PC-3 (cell line): ENCODE measurements around the gene PDZD2. TPM values are rescaled to one million over a fixed set of nuclear protein-coding genes. Genes with fewer than 3 reads are reported as not detected.

Experiments
- ATAC-seq: fragments of 200-7000 bp; cut with Tn5 transposase; 2 replicates; pipeline ENCODE4 v1.9.1; 2020; ENCODE audit warnings: mild to moderate bottlenecking, moderate library complexity
- BruUV-seq: library from RNA; stranded (reverse); fragments of 400-500 nt; replicated peaks from 2 replicates; lab custom pipeline; 2021; lab: Mats Ljungman, UMichigan
- CTCF ChIA-PET: fragments of 300-600 bp; sonication (Branson Sonifier 250); formaldehyde crosslinking; loops from one replicate; lab custom pipeline; 2022; ENCODE audit warnings: antibody characterized with exemption; lab: Charles Lee
- POLR2A ChIA-PET: fragments of 300-600 bp; sonication (Branson Sonifier 250); formaldehyde crosslinking; loops from one replicate; lab custom pipeline; 2022; ENCODE audit warnings: antibody characterized with exemption; ENCODE audit not compliant: unreplicated experiment; lab: Charles Lee
- DNase-seq: peaks from one replicate; pipeline ENCODE4 v3.0.0-alpha.2; 2015
- H2AFZ ChIP-seq: fragments of 300-600 bp; sonication (generic); 2 replicates; pipeline ENCODE4 v1.6.0; 2016; ENCODE audit warnings: antibody characterized with exemption, low read length
- H3F3A ChIP-seq: fragments of 300-600 bp; sonication (generic); one replicate; pipeline ENCODE4 v1.6.0; 2017; ENCODE audit warnings: antibody characterized with exemption, low read length, control low read depth, mild to moderate bottlenecking; ENCODE audit not compliant: unreplicated experiment
- H3K27ac ChIP-seq: fragments of 300-600 bp; sonication (generic); 2 replicates; pipeline ENCODE4 v1.5.1; 2016; ENCODE audit warnings: mild to moderate bottlenecking, low read length
- H3K27me3 ChIP-seq: fragments of 300-600 bp; sonication (generic); 2 replicates; pipeline ENCODE4 v1.6.1; 2016; ENCODE audit warnings: low read length, mixed read lengths
- H3K36me3 ChIP-seq: fragments of 300-600 bp; sonication (generic); 2 replicates; pipeline ENCODE4 v1.6.1; 2016; ENCODE audit warnings: low read depth, mixed run types, low read length, mixed read lengths
- H3K4me1 ChIP-seq: fragments of 300-600 bp; sonication (generic); 2 replicates; pipeline ENCODE4 v1.5.1; 2016; ENCODE audit warnings: low read length; ENCODE audit not compliant: insufficient read depth
- H3K4me2 ChIP-seq: fragments of 300-600 bp; sonication (generic); 2 replicates; pipeline ENCODE4 v1.6.0; 2016; ENCODE audit warnings: low read length
- H3K4me3 ChIP-seq: fragments of 300-600 bp; sonication (generic); 2 replicates; pipeline ENCODE4 v1.5.1; 2016; ENCODE audit warnings: mild to moderate bottlenecking, low read length, mixed read lengths
- H3K79me2 ChIP-seq: fragments of 300-600 bp; sonication (generic); 2 replicates; pipeline ENCODE4 v1.6.1; 2017; ENCODE audit warnings: low read length, mixed read lengths
- H3K9ac ChIP-seq: fragments of 300-600 bp; sonication (generic); 2 replicates; pipeline ENCODE4 v1.6.0; 2016; ENCODE audit warnings: mild to moderate bottlenecking, low read length
- H3K9me2 ChIP-seq: fragments of 300-600 bp; sonication (generic); replicated peaks from 2 replicates; pipeline ENCODE4 v1.6.1; 2016; ENCODE audit warnings: mixed run types, low read length, mixed read lengths
- H3K9me3 ChIP-seq: fragments of 300-600 bp; sonication (generic); 2 replicates; pipeline ENCODE4 v1.6.1; 2016; ENCODE audit warnings: low read length, mixed read lengths
- H4K20me1 ChIP-seq: fragments of 300-600 bp; sonication (generic); 2 replicates; pipeline ENCODE4 v1.6.1; 2016; ENCODE audit warnings: low read length, mixed read lengths
- CTCF ChIP-seq: fragments of 300-600 bp; sonication (generic); conservative IDR thresholded peaks from 2 replicates; pipeline ENCODE4 v1.5.1; 2017; ENCODE audit warnings: antibody characterized with exemption, low read depth, mild to moderate bottlenecking, low read length
- EZH2 ChIP-seq: fragments of 300-600 bp; sonication (generic); IDR thresholded peaks from one replicate; pipeline ENCODE4 v1.6.1; 2017; ENCODE audit warnings: antibody characterized with exemption, mild to moderate bottlenecking, low read length; ENCODE audit not compliant: unreplicated experiment
- EZH2phosphoT487 ChIP-seq: fragments of 300-600 bp; sonication (generic); IDR thresholded peaks from 2 replicates; pipeline ENCODE4 v1.6.1; 2018; ENCODE audit warnings: mild to moderate bottlenecking, antibody characterized with exemption, low read length, borderline replicate concordance
- intact Hi-C: fragments of 100-400 bp; cut with micrococcal nuclease; formaldehyde crosslinking; loops from 2 replicates; pipeline ENCODE4 v1.9.0; 2023
- total RNA-seq: library from RNA; depleted of rRNA; stranded (reverse); fragments of >200 nt; gene quantifications from 2 replicates; pipeline ENCODE4 v1.2.3, GENCODE V29; 2014

Gene PDZD2
- total RNA-seq, 1 experiment from 2014 or later = 2.0 TPM

GRCh38 chr5:31769530-31769929 is 130.6 kb downstream of the PDZD2 start:
- Histone ChIP-seq H4K20me1 (no peaks in the 10 kb centered on the region), H3K36me3 (no peaks in the 10 kb centered on the region), H3K4me1 (no peaks in the 10 kb centered on the region), H3K4me3 (no peak overlapping the region), H3K4me2 (no peak overlapping the region), H2AFZ (no peak overlapping the region), H3K27me3 (peaks cover 63% of the 10 kb centered on the region), H3F3A (no peaks in the 10 kb centered on the region), H3K9me3 (no peaks in the 10 kb centered on the region), H3K9ac (no peak overlapping the region), H3K9me2 (no peaks in the 10 kb centered on the region), H3K27ac (no peak overlapping the region), H3K79me2 (no peaks in the 10 kb centered on the region)
- intact Hi-C loops = no loop called here
- BruUV-seq = no TSS peak
- no peak for DNase-seq
- no peak for ATAC-seq
- ChIA-PET POLR2A (no interaction called here), CTCF (no interaction called here)
- TF ChIP-seq EZH2 (no peak), CTCF (no peak), EZH2phosphoT487 (no peak)

- Histone ChIP-seq H3K79me2 (no peaks in the 10 kb centered on the region), H3F3A (no peaks in the 10 kb centered on the region), H3K27ac (no peak overlapping the region), H3K9ac (no peak overlapping the region), H3K9me3 (no peaks in the 10 kb centered on the region), H4K20me1 (no peaks in the 10 kb centered on the region), H3K9me2 (no peaks in the 10 kb centered on the region), H2AFZ (no peak overlapping the region), H3K36me3 (no peaks in the 10 kb centered on the region), H3K4me1 (no peaks in the 10 kb centered on the region), H3K4me3 (no peak overlapping the region), H3K4me2 (no peak overlapping the region), H3K27me3 (peaks cover 58% of the 10 kb centered on the region)
- BruUV-seq = no TSS peak
- DNase-seq (no peak), ATAC-seq (no peak)
- intact Hi-C loops = no loop called here
- POLR2A ChIA-PET = no interaction called here
- no peak for TF ChIP-seq EZH2phosphoT487
- no peak for TF ChIP-seq CTCF
- CTCF ChIA-PET = no interaction called here
These were observed 131.3 kb downstream of the PDZD2 start for GRCh38 chr5:31770132-31770720.

DNA sequence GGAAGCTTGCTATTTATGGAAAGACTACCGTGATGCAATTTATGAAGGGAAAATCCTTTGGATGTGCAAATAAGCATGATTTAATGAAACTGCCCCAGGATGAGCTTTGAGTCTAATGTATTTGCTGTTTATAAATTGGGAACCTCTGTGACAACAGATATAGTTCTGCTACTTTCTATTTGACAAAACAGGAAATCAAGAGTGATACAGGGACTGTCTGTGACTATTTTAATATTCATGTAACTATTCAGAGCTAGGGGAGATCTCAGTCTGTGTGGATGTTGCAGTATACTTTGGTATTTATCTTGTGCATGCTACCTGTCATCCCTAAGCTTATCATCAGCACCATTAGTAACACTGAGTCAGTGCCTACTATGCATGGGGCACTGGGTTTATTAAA is 132.1 kb downstream of the PDZD2 start:
- Histone ChIP-seq H3K27me3 (peaks cover 52% of the 10 kb centered on the region), H3K4me2 (no peak overlapping the region), H3K4me3 (no peak overlapping the region), H3K9me3 (no peaks in the 10 kb centered on the region), H3K4me1 (no peaks in the 10 kb centered on the region), H3K36me3 (no peaks in the 10 kb centered on the region), H2AFZ (no peak overlapping the region), H3K79me2 (no peaks in the 10 kb centered on the region), H3K27ac (no peak overlapping the region), H3F3A (no peaks in the 10 kb centered on the region), H4K20me1 (no peaks in the 10 kb centered on the region), H3K9me2 (no peaks in the 10 kb centered on the region), H3K9ac (no peak overlapping the region)
- TF ChIP-seq EZH2phosphoT487 (no peak), EZH2 (no peak), CTCF (no peak)
- ChIA-PET CTCF (no interaction called here), POLR2A (no interaction called here)
- ATAC-seq (no peak), DNase-seq (no peak)
- no TSS peak for BruUV-seq
- intact Hi-C loops = no loop called here
